Neutrophil (primary cell): Measurements from ENCODE around the gene LILRB3.
"Not testable (repeated sequence)": the region's sequence is repeated elsewhere in the genome, so short reads cannot be mapped to it uniquely, and the experiment has no call there.

Experiments used
- H3K27ac ChIP-seq: fragments of 200-600 bp; sonication (generic); 2 replicates; pipeline ENCODE4 v1.5.1; 2016; ENCODE audit warnings: mild to moderate bottlenecking, moderate library complexity
- H3K27me3 ChIP-seq: fragments of 200-600 bp; sonication (generic); 2 replicates; pipeline ENCODE4 v1.6.0; 2016; ENCODE audit warnings: mild to moderate bottlenecking
- H3K36me3 ChIP-seq: fragments of 200-600 bp; sonication (generic); 2 replicates; pipeline ENCODE4 v1.5.1; 2017
- H3K4me1 ChIP-seq, 2 experiments: fragments of 200-600 bp in 1 of 2; sonication (generic) in 1 of 2; 1 replicate in 1 of 2; 2 replicates in 1 of 2; pipeline versions ENCODE4 v1.5.1 to v1.6.1; 2013 to 2016; ENCODE audit warnings: low read depth in 1 of 2, low read length in 1 of 2, mild to moderate bottlenecking in 1 of 2, moderate library complexity in 1 of 2; ENCODE audit not compliant: control insufficient read depth in 1 of 2, insufficient read depth in 1 of 2
- H3K4me3 ChIP-seq, 2 experiments: fragments of 200-600 bp in 1 of 2; sonication (generic) in 1 of 2; 1 replicate in 1 of 2; 2 replicates in 1 of 2; pipeline ENCODE4 v1.5.1; 2013 to 2016; ENCODE audit warnings: low read depth in 1 of 2, low read length in 1 of 2, mild to moderate bottlenecking in 1 of 2, moderate library complexity in 1 of 2
- H3K9me3 ChIP-seq: fragments of 200-600 bp; sonication (generic); 2 replicates; pipeline ENCODE4 v1.5.1; 2016
- CTCF ChIP-seq: fragments of 200-600 bp; sonication (generic); IDR thresholded peaks from 2 replicates; pipeline ENCODE4 v1.5.1; 2016; ENCODE audit warnings: antibody characterized with exemption

The LILRB3 gene

DNA sequence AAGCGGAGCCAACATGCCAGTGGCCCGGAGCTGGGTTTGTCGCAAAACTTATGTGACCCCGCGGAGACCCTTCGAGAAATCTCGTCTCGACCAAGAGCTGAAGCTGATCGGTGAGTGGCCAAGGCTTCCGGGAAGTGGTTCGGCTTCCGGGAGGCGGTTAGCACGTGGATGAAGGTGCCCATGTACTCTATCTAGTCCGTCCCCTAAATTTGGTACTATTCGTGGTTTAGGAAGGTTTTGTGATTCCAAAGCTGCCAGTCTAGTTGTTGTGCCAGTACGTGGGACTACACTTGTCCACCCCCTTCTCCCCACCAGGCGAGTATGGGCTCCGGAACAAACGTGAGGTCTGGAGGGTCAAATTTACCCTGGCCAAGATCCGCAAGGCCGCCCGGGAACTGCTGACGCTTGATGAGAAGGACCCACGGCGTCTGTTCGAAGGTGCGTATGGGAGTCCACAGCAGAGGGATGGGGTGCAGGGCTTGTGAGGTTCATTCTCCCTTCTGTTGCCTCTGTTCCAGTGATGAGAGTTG lies 21.6 kb downstream of the LILRB3 start:
- Histone ChIP-seq H3K4me3 (peak overlapping the region; percentile 87 to 91), H3K27ac (peak overlapping the region; percentile 93), H3K27me3 (no peaks in the 10 kb centered on the region), H3K9me3 (no peaks in the 10 kb centered on the region), H3K36me3 (peaks cover 84% of the 10 kb centered on the region), H3K4me1 (peaks cover 63 to 67% of the 10 kb centered on the region in 2 experiments)
- TF ChIP-seq CTCF: no peak

DNA sequence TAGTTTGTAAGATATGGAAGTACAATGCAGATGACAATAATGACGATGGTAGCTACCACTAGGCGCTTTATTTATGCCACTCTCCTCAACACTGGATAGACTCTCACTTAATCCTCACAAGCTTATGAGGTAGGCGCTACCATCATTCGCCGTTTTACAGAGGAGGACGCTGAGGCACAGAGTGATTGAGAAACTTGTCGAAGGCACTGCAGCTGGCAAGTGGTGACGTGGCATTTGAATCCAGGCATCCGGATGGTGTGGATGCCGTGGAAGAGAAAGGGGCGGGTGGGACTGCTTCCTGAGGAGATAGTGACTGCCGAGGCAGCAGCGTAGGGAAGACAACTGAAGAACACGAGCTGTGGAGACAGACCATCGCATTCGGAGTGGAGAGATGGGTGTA lies 23.4 kb downstream of the LILRB3 start:
- no peaks in the 10 kb centered on the region for H3K27me3 ChIP-seq
- H3K4me1 ChIP-seq: peaks cover 44 to 49% of the 10 kb centered on the region in 2 experiments
- H3K9me3 ChIP-seq: no peaks in the 10 kb centered on the region
- no peak for TF ChIP-seq CTCF
- H3K36me3 ChIP-seq: peaks cover 82% of the 10 kb centered on the region
- peak overlapping the region in 1 of 2 experiments; percentile 87 for H3K4me3 ChIP-seq
- H3K27ac ChIP-seq: peak overlapping the region; percentile 93

DNA sequence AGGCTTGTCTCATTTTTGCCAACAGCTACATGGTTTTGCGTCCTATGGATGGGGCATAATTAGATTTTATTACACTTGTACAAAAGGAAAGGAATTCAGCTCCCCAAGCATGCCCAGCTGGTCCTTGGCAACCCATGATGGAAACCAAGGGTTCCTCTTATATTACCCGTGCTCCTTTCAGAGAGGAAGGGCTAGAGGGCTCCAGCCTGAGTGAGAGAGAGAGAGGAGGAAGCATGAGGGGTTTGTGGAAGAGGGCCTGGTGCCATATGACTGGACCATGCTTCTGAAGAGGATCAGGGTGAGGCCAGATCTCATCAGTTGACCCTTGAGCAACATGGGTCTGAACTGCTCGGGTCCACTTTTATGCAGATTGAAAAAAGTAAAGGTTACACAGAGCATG lies 25.7 kb downstream of the LILRB3 start:
- no peaks in the 10 kb centered on the region for H3K27me3 ChIP-seq
- peak overlapping the region; percentile 50 for H3K27ac ChIP-seq
- no peak overlapping the region for H3K4me3 ChIP-seq
- peaks cover 40 to 44% of the 10 kb centered on the region in 2 experiments for H3K4me1 ChIP-seq
- no peaks in the 10 kb centered on the region for H3K9me3 ChIP-seq
- H3K36me3 ChIP-seq: peaks cover 82% of the 10 kb centered on the region
- TF ChIP-seq CTCF: no peak

DNA sequence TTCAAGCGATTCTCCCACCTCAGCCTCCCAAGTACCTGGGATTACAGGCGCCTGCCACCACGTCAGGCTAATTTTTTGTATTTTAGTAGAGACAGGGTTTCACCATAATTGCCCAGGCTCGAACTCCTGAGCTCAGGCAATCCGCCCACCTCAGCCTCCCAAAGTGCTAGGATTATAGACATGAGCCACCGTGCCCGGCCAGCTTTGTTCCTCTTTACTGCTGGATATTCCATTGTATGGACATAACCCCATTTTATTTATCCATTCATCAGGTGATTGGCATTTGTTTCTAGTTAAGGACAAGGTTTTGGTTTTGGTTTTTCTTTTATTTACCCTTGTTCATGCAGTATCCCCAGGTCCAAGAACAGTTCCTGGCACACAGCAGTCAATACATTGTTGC lies 26.3 kb downstream of the LILRB3 start:
- H3K4me1 ChIP-seq: peaks cover 38 to 43% of the 10 kb centered on the region in 2 experiments
- peak overlapping the region; percentile 50 for H3K27ac ChIP-seq
- H3K36me3 ChIP-seq: peaks cover 79% of the 10 kb centered on the region
- no peak for TF ChIP-seq CTCF
- no peak overlapping the region for H3K4me3 ChIP-seq
- no peaks in the 10 kb centered on the region for H3K27me3 ChIP-seq
- H3K9me3 ChIP-seq: no peaks in the 10 kb centered on the region

DNA sequence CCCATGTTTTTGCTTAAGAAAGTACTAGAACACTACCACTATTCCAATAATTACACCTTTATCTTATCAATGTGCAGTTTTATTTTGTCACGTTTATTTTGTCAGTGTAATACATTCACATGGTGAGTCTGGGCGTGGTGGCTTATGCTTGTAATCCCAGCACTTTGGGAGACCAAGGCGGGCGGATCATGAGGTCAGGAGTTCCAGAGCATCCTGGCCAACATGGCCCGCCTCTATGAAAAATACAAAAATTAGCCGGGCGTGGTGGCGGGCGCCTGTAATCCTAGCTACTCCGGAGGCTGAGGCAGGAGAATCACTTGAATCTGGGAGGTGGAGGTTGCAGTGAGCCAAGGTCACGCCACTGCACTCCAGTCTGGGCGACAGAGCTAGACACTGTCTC lies 28.3 kb downstream of the LILRB3 start:
- not testable (repeated sequence) for H3K4me3 ChIP-seq, H3K9me3 ChIP-seq, H3K27me3 ChIP-seq
- H3K4me1 ChIP-seq: peaks cover 24 to 29% of the 10 kb centered on the region in 2 experiments
- H3K36me3 ChIP-seq: peaks cover 71% of the 10 kb centered on the region
- peak overlapping the region; percentile 59 for H3K27ac ChIP-seq

DNA sequence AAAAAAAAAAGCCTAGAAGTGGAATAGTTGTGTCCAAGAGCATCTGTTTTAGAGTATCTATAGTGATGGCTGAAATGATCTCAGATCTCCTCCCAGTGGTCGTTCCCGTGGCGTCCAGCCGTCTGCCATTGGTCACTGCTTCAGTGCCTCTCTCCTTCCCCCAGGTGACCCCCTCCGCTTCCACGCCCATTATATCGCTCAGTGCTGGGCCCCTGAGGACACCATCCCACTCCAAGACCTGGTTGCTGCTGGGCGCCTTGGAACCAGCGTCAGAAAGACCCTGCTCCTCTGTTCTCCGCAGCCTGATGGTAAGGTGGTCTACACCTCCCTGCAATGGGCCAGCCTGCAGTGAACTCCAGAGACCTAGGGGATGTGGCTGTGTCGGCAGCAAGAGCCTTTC lies 29.8 kb downstream of the LILRB3 start:
- no peaks in the 10 kb centered on the region for H3K27me3 ChIP-seq
- H3K9me3 ChIP-seq: no peaks in the 10 kb centered on the region
- TF ChIP-seq CTCF: no peak
- H3K27ac ChIP-seq: no peak overlapping the region
- H3K36me3 ChIP-seq: peaks cover 58% of the 10 kb centered on the region
- H3K4me3 ChIP-seq: peak overlapping the region; percentile 21 to 88
- peaks cover 22 to 34% of the 10 kb centered on the region in 2 experiments for H3K4me1 ChIP-seq
